ENCODE measurements around the gene LCP1. TPM values are rescaled to one million over a fixed set of nuclear protein-coding genes. Genes with fewer than 3 reads are reported as not detected.
"Not testable (repeated sequence)": the region's sequence is repeated elsewhere in the genome, so short reads cannot be mapped to it uniquely, and the experiment has no call there.

The LCP1 gene
- total RNA-seq: 1,000 to 10,000 TPM; 1,088 to 1,116 (median 1,113) TPM
- 1,132 TPM for total RNA-seq (2013)

- Mint-ChIP-seq H3K4me1 (peaks cover 66 to 79% of the 10 kb centered on the region in 2 donors), H3K4me3 (peak within 1 kb of the TSS; percentile 95), H3K27ac (peak within 1 kb of the TSS; percentile 84 to 96), H3K36me3 (peaks cover 8% of the 10 kb centered on the region), H3K27me3 (ENCODE audit: low read depth in 2 of 2) (no peaks in the 10 kb centered on the region), H3K9me3 (no peaks in the 10 kb centered on the region)
- WGBS (ENCODE audit: insufficient coverage): 0% methylated on average over 8 of the region's 8 CpGs
- TF ChIP-seq CTCF (IDR thresholded peaks at IDR 0.05): no peak
- DNase-seq (peak; percentile 66 to 94), ATAC-seq (peak; percentile 70 to 86 (median 76))
- Histone ChIP-seq H3K9me3 (ENCODE audit: control insufficient read depth, insufficient read depth, low read length) (no peaks in the 10 kb centered on the region), H3K36me3 (ENCODE audit: control insufficient read depth, insufficient read depth, low read length) (peaks cover 6% of the 10 kb centered on the region), H3K27ac (ENCODE audit: low read length) (peak within 1 kb of the TSS; percentile 76), H3K27me3 (ENCODE audit: control insufficient read depth, insufficient read depth, low read length) (no peaks in the 10 kb centered on the region), H3K4me3 (ENCODE audit: low read length) (peak within 1 kb of the TSS; percentile 89), H3K4me1 (ENCODE audit: control insufficient read depth, insufficient read depth, low read length) (peaks cover 45% of the 10 kb centered on the region)
- intact Hi-C loops (cut with micrococcal nuclease): loop anchor here (1.0 to 5.0 kb wide), 4 partner anchors 10 to 130 kb away; partner anchors contain the start of gene ZC3H13
These were observed at the start of gene LCP1 for GRCh38 chr13:46181840-46182490. TSS of gene LCP1 (minus strand) at chr13:46182177. CDS start at chr13:46159662, 22,515 bp downstream.

- H3K36me3 Mint-ChIP-seq: peaks cover 12% of the 10 kb centered on the region
- Histone ChIP-seq H3K36me3 (ENCODE audit: control insufficient read depth, insufficient read depth, low read length) (no peaks in the 10 kb centered on the region), H3K9me3 (ENCODE audit: control insufficient read depth, insufficient read depth, low read length) (no peaks in the 10 kb centered on the region), H3K27me3 (ENCODE audit: control insufficient read depth, insufficient read depth, low read length) (no peaks in the 10 kb centered on the region), H3K4me3 (ENCODE audit: low read length) (no peak overlapping the region), H3K27ac (ENCODE audit: low read length) (no peak overlapping the region), H3K4me1 (ENCODE audit: control insufficient read depth, insufficient read depth, low read length) (no peaks in the 10 kb centered on the region)
- no peaks in the 10 kb centered on the region for H3K27me3 Mint-ChIP-seq (ENCODE audit: low read depth in 2 of 2)
- ATAC-seq (no peak), DNase-seq (no peak)
- no peaks in the 10 kb centered on the region for H3K4me1 Mint-ChIP-seq
- H3K9me3 Mint-ChIP-seq: peaks cover 3% of the 10 kb centered on the region in 2 donors
- no peak overlapping the region for H3K27ac Mint-ChIP-seq
- no peak overlapping the region for H3K4me3 Mint-ChIP-seq
- 96% methylated on average over 2 of the region's 2 CpGs for WGBS (ENCODE audit: insufficient coverage)
- intact Hi-C loops (cut with micrococcal nuclease): no loop called here
- TF ChIP-seq CTCF (IDR thresholded peaks at IDR 0.05): no peak
These were observed 47.3 kb upstream of the LCP1 start for GRCh38 chr13:46229251-46229650.

- Mint-ChIP-seq H3K36me3 (peaks cover 15% of the 10 kb centered on the region), H3K27me3 (ENCODE audit: low read depth in 2 of 2) (peaks cover 8 to 14% of the 10 kb centered on the region in 2 donors)
- H3K9me3 Mint-ChIP-seq; H3K4me3 Mint-ChIP-seq; H3K9me3 ChIP-seq (ENCODE audit: control insufficient read depth, insufficient read depth, low read length); H3K36me3 ChIP-seq (ENCODE audit: control insufficient read depth, insufficient read depth, low read length); H3K4me1 Mint-ChIP-seq; H3K4me3 ChIP-seq (ENCODE audit: low read length); H3K27ac Mint-ChIP-seq; ATAC-seq; intact Hi-C loops (cut with micrococcal nuclease); H3K27me3 ChIP-seq (ENCODE audit: control insufficient read depth, insufficient read depth, low read length); H3K27ac ChIP-seq (ENCODE audit: low read length); H3K4me1 ChIP-seq (ENCODE audit: control insufficient read depth, insufficient read depth, low read length): not testable (repeated sequence)
- DNase-seq: peak in 1 of 2 donors; percentile 19
- WGBS (ENCODE audit: insufficient coverage): 74% methylated on average over 1 of the region's 2 CpGs
These were observed 38.3 kb upstream of the LCP1 start for GRCh38 chr13:46220234-46220633.

- Mint-ChIP-seq H3K4me1 (peaks cover 16 to 17% of the 10 kb centered on the region in 2 donors), H3K27me3 (ENCODE audit: low read depth in 2 of 2) (peaks cover 8 to 13% of the 10 kb centered on the region in 2 donors)
- H3K36me3 ChIP-seq (ENCODE audit: control insufficient read depth, insufficient read depth, low read length); H3K27ac ChIP-seq (ENCODE audit: low read length); H3K9me3 ChIP-seq (ENCODE audit: control insufficient read depth, insufficient read depth, low read length); intact Hi-C loops (cut with micrococcal nuclease); H3K9me3 Mint-ChIP-seq; H3K27ac Mint-ChIP-seq; ATAC-seq; H3K27me3 ChIP-seq (ENCODE audit: control insufficient read depth, insufficient read depth, low read length); H3K4me3 Mint-ChIP-seq; H3K36me3 Mint-ChIP-seq; DNase-seq; H3K4me3 ChIP-seq (ENCODE audit: low read length); H3K4me1 ChIP-seq (ENCODE audit: control insufficient read depth, insufficient read depth, low read length): not testable (repeated sequence)
- WGBS (ENCODE audit: insufficient coverage): 75% methylated on average over 1 of the region's 1 CpG
These were observed 32.8 kb upstream of the LCP1 start for GRCh38 chr13:46214741-46215140.
